ENCODE data around the gene TMEM258. TPM values are rescaled to one million over a fixed set of nuclear protein-coding genes. Genes with fewer than 3 reads are reported as not detected.
A peak's percentile ranks its signal among the peaks of the same experiment; 100 is the strongest.

Gene TMEM258
- total RNA-seq, 1 donor from 2014 or later: 104 TPM

- TF ChIP-seq CTCF (IDR thresholded peaks at IDR 0.05): no peak
- H3K9me3 ChIP-seq: no peaks in the 10 kb centered on the region
- ATAC-seq (no peak), DNase-seq (no peak)
- peaks cover 12% of the 10 kb centered on the region for H3K4me1 ChIP-seq
- peak overlapping the region; percentile 99 for H3K27ac ChIP-seq
- H3K27me3 ChIP-seq (ENCODE audit: low read depth): no peaks in the 10 kb centered on the region
- H3K36me3 ChIP-seq: peaks cover 36% of the 10 kb centered on the region
- peak overlapping the region; percentile 82 for H3K4me3 ChIP-seq
- intact Hi-C loops (cut with DNase I): no loop called here
Observed at GRCh38 chr11:61814247-61814957, 22.0 kb upstream of the TMEM258 start.

- Histone ChIP-seq H3K4me1 (peaks cover 12% of the 10 kb centered on the region), H3K4me3 (no peak overlapping the region), H3K36me3 (peaks cover 47% of the 10 kb centered on the region), H3K9me3 (no peaks in the 10 kb centered on the region), H3K27ac (no peak overlapping the region), H3K27me3 (ENCODE audit: low read depth) (no peaks in the 10 kb centered on the region)
- DNase-seq (no peak), ATAC-seq (no peak)
- TF ChIP-seq CTCF (IDR thresholded peaks at IDR 0.05): no peak
- intact Hi-C loops (cut with DNase I): no loop called here
Observed at GRCh38 chr11:61812736-61813411, 20.5 kb upstream of the TMEM258 start.

GRCh38 chr11:61811831-61812230 is 19.4 kb upstream of the TMEM258 start:
- no peaks in the 10 kb centered on the region for H3K9me3 ChIP-seq
- no peak for TF ChIP-seq CTCF (IDR thresholded peaks at IDR 0.05)
- ATAC-seq (no peak), DNase-seq (no peak)
- H3K27me3 ChIP-seq (ENCODE audit: low read depth): no peaks in the 10 kb centered on the region
- no peak overlapping the region for H3K4me3 ChIP-seq
- peaks cover 5% of the 10 kb centered on the region for H3K4me1 ChIP-seq
- no peak overlapping the region for H3K27ac ChIP-seq
- intact Hi-C loops (cut with DNase I): no loop called here
- H3K36me3 ChIP-seq: peaks cover 58% of the 10 kb centered on the region

GRCh38 chr11:61810671-61811175 is 18.3 kb upstream of the TMEM258 start:
- no peak overlapping the region for H3K4me3 ChIP-seq
- H3K4me1 ChIP-seq: peaks cover 5% of the 10 kb centered on the region
- H3K27me3 ChIP-seq (ENCODE audit: low read depth): no peaks in the 10 kb centered on the region
- H3K27ac ChIP-seq: no peak overlapping the region
- no peak for ATAC-seq
- H3K36me3 ChIP-seq: peaks cover 65% of the 10 kb centered on the region
- intact Hi-C loops (cut with DNase I): no loop called here
- no peak for DNase-seq
- no peaks in the 10 kb centered on the region for H3K9me3 ChIP-seq
- no peak for TF ChIP-seq CTCF (IDR thresholded peaks at IDR 0.05)

- no peak overlapping the region for H3K27ac ChIP-seq
- no peaks in the 10 kb centered on the region for H3K4me1 ChIP-seq
- no peak for TF ChIP-seq CTCF (IDR thresholded peaks at IDR 0.05)
- DNase-seq (no peak), ATAC-seq (no peak)
- no peaks in the 10 kb centered on the region for H3K9me3 ChIP-seq
- peaks cover 91% of the 10 kb centered on the region for H3K36me3 ChIP-seq
- no peaks in the 10 kb centered on the region for H3K27me3 ChIP-seq (ENCODE audit: low read depth)
- no peak overlapping the region for H3K4me3 ChIP-seq
- intact Hi-C loops (cut with DNase I): no loop called here
Observed at GRCh38 chr11:61806785-61807184, 14.4 kb upstream of the TMEM258 start.

Data from lower lobe of right lung (tissue), 2 donors.